Putamen (tissue), 1 donor: ENCODE measurements around the gene UCK1.

Experiments used
- DNase-seq: peaks from one replicate; pipeline ENCODE4 v3.0.0-alpha.2; 2016; ENCODE audit warnings: low spot score

UCK1 gene

GRCh38 chr9:131496844-131497405, 34.1 kb downstream of the UCK1 start:
- no peak for DNase-seq

DNA sequence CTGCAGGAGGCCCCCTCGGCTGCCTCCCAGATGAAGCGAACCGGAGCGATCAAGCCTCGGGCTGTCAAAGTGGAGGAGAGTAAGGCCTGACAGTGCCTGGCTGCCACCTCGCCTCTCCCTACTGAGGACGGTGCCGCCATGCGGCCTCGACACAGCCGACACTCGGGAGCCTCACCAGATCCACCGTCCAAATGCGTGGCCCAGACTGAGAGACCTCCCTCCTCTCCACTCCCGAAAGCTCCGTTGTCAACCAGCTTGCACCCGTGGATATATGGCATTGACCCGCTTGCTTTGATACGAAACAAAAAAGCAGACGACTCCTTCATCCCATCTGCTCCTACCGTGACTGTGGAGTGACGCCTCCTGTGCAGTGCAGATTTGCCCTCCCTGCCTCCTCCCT, 35.3 kb downstream of the UCK1 start:
- no peak for DNase-seq

DNA sequence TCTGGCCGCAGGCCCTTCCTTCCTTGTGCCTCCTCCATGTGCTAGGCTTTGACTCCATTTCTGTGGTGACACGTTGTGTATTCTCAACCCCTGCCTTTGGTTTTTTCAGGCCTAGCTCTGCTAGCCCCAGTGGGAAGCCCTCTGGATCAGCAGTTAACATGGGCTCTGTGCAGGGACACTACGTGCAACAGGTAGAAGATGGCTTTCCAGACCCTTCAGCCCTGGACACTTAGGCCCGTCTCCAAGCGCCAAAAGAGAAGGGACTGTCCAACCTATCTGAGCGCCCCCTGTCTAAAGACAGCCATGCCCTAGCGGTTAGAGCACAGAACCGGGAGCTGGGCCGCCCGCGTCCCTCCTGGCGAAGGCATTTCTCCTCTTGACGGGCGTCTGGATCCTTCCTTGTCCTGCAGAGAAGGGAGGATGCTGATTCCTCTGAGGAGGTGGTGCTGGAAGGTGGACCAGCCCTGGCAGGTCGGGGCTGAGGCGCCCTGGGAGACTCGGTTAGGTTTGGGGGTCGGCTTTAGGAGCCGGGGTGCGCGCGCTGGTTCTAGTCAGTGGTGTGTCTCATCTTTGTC, 36.7 kb downstream of the UCK1 start:
- no peak for DNase-seq

DNA sequence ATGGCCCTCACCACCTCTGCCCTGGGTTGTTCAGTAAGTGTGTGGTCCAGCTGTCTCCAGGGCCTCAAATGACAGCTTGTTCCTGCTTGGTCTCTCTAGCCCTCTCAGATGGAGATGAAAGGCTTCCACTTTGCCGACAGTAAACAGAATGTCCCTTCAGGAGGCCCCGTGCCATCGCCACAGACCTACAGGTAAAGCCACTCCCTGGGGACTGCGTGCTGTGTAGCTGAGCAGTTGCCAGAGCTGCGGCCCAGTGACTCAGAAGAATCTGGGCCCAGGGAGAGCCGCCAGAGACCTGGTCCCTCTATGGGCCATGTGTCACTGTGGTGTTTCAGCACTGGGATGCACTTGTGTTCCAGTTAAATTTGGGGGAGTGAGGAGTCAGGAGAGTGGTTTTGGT, 39.0 kb downstream of the UCK1 start:
- no peak for DNase-seq

DNA sequence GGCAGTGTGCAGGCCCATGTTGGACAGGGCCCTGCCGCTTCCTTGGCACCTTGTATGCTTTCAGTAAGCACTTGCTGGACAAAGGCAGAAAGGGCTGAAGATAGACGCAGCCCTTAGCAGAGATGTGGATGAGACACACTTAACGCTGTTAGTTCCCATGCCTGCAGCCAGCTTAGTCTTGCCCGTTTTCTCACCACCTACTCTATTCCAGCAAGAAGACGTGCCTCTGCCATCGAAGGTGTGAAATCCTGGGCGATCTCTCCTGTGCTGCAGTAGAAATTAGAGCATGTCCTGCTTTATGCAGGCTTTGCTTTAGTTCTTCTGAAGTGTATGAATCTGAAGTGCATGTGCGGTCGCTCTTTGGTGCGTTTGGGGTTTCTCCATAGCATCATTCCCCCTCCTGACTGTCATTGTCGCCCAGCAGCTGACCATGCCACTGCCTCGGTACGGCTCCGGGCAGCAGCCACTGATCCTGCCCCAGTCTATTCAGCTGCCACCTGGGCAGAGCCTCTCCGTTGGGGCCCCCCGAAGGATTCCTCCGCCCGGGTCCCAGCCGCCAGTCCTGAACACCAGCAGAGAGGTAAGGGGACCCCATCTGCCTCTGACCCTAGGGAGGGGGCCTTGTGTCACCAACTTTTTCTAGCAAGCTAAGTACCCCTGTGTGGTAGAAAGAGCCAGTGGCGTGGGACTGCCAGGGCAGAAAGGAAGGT, 39.9 kb downstream of the UCK1 start:
- DNase-seq, result no peak

DNA sequence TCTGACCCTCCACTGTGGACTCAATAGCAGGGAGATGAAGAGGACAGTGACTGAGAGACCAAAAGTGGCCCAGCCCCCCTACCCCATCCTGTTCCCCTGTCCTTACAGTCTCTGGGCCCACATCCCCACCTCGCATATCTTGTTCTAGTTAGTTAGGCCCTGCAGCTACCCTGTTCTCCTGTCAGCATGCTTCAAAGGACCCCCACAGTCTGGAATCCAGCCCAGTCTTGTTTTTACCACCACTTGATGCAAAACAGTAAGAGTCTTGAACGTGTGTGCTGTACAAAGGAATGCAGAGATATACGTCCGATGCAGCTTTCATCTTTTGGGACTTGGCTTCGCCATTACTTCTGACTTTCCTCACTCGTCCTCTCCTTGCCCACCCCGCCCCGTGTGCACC, 40.5 kb downstream of the UCK1 start:
- no peak for DNase-seq

GRCh38 chr9:131487621-131488031, 43.4 kb downstream of the UCK1 start:
- no peak for DNase-seq

DNA sequence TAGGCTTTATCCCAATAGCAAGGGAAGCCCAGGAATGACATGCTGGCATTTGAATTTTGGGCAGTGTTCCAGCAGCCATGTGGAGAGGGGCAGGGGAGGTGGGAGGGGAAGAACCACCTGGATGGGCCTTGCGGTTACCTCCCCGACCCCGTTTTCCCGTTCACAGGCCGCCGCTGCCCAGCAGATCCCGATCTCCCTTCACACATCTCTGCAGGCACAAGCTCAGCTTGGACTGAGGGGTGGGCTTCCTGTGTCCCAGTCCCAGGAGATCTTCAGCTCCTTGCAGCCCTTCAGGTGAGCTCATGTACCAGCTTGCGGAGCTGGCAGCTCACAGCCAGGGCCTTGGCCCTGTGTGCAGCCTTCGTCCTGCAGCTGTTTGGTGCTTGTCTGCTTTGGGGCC, 44.1 kb downstream of the UCK1 start:
- DNase-seq, result no peak

DNA sequence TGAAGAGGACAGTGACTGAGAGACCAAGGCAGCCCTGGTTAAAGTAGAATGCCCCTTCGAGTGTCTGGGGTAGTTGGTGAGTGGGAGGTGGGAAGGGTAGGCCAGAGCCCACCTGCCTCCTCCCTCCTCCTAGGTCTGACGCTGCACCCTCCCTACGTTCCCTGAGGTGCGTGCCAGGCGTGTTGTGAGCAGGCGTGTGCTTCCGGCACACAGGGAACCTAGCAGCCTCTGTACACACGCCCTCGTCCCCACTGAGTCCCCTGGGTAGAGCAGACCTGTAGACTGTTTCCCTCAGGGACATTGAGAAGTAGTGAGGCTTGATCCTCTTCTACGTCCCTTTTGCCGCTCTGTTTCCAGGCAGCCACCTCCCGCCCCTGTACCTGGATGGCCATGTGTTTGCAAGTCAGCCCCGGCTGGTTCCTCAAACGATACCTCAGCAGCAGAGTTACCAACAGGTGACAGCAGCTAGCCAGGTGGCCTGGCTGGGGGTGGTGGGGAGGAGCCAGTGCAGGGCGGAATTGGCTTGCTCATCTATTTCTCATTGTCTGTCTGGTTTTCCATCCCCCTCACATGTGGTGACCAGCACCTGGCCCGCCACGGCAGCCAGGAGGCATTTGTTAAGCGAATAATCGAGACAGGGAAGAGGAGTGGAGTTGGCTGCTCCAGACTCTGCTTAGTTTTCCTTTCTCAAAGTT, 45.2 kb downstream of the UCK1 start:
- DNase-seq, result no peak

- DNase-seq, result no peak
Measured at GRCh38 chr9:131485206-131485605, 45.9 kb downstream of the UCK1 start.

DNA sequence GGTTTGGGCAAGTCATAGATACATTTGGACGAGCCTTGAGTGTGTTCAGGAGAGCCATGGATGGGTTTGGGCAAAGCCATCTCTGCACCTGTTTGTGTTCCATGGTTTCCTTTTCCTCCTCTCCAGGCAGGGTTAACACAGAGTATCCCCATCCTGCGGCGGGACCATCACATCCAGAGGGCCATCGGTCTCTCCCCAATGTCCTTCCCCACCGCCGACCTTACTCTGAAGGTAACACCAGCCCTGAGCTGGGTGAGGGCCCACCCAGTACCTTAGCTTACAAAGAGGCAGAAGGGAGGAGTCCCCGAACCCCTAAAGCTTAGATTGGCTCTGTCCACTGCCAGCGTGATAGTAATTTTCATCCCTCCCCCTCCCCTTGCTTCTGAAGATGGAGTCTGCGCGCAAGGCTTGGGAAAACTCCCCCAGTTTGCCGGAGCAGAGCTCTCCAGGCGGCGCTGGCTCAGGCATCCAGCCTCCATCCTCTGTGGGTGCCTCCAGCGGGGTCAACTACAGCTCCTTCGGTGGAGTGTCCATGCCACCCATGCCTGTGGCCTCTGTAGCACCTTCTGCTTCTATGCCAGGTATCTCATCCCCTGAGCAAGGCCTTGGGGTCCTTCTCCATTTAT, 46.4 kb downstream of the UCK1 start:
- DNase-seq, result no peak

DNA sequence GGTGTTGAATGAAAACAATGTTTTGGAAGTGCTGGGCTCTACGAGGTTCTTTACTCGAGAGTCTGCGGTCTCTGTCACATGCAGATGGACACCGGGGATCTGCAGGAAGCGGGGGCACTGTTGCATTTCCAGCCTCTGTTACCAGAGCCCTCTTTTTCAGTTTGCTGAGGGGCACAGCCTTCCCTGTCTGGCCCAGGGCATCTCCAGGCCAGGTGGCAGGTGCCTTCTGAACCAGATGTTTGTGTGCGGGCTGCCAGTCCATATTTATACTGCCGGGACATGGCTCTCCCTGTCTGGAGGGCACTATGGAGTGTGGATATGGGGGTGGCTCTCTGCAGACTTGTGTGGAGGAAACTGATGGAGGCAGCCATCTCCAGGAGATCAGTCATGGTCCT, 47.0 kb downstream of the UCK1 start:
- no peak for DNase-seq

GRCh38 chr9:131483319-131484050, 47.6 kb downstream of the UCK1 start:
- no peak for DNase-seq

- DNase-seq, result no peak
Measured at GRCh38 chr9:131482343-131483006, 48.6 kb downstream of the UCK1 start.

DNA sequence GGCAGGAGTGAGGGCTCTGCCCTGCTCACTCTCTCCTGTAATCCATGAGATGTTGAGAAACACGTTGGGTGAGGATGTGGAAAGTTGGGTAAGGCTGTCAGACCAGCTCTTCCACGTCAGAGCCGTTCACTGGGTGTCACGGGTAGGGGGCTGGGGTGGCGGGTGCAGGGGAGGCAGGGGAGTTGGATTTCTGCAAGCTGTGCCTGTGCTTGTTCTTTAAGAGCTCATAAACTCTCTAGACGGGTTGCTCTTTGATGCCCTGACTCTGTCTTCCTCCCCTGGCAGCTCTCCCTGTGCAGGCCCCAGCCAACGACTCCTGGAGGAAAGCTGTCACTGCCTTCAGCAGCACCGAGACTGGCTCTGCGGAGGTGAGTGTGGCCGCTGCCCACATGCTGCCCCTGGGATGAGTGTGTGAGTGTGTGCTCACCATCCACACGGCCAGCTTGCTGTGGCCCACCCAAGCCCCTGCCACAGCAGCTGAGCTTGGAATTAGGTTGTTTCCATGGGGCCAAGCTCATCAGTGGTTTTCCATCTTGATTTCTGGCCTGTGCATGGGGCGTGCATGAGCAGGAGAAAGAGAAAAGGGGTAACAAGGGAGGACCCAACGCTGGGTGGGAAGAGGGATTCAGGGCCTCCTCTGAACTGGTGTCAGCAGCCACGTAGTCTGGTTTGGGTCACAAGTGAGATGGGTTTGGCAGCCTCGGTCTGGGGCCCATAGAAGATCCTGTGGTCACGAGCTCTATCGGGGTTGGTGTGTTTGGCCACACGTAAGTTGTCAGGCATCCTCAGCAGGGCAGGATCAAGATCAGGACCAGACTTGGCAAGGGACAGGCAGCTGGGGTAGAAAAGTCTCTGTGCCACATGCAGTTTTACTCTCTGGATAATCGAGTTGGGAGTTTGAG, 49.4 kb downstream of the UCK1 start:
- DNase-seq, result no peak

DNA sequence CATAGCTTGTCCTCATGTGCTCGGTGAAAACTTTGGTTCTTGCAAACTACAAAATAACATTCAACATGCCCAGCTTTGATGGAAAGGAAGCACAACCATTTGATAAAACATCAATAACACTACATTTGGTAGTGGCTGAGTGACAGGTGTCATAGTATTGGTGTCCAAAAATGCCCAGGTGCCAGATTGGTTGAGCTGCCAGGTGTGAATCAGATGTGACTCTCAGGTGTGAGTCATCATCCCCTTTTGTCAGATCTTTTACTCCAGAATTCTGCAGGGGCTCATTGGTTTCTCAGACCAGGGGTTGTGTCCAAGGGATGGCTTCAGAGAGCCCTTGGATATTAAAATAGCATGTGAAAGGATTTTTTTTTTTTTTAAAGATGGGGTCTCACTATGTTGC, 50.8 kb downstream of the UCK1 start:
- DNase-seq, result no peak

DNA sequence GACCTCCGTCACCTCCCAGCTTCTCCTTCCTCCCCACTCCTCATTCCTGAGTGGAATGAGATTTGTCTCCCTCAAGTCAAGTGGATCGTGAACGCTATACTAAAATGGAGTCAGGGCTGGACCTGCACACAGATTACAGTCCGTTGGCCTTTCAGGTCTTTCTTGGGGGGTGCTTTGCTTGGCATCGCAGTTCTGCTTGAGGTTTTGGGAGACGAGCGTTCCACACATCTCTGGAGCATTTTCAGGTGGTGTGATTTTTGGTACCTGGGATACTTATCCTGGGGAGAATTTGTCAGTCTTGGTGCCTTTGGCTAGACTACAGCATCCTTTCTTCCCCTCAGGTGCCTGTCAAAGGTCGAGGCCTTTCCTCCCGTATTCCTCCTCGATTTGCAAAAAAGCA, 52.2 kb downstream of the UCK1 start:
- no peak for DNase-seq

DNA sequence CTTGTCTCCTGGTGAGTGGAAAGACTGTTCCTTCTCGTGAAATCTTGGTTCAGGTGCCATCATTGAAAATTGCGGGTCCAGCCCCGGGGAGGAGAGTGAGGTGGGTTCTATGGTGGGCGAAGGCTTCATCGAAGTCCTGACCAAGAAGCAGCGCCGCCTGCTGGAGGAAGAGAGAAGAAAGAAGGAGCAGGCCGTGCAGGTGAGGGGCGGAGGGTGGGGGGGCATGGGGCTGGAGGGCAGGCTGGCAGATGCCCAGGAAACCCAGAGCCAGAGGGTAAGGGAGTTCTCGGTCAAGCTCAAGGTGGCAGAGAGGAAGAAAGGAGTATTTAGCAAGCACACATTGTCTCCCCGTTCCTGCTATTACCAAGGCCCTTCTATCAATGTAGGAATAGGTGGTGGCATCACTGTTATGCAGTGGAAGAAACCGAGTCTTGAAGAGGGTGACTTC, 52.6 kb downstream of the UCK1 start:
- no peak for DNase-seq

- DNase-seq, result no peak
Measured at GRCh38 chr9:131477816-131478419, 53.1 kb downstream of the UCK1 start.

- no peak for DNase-seq
Measured at GRCh38 chr9:131477367-131477766, 53.7 kb downstream of the UCK1 start.
